ENCODE results near the gene CDX1. TPM values are rescaled to one million over a fixed set of nuclear protein-coding genes. Genes with fewer than 3 reads are reported as not detected.

CDX1 gene
- total RNA-seq, 1 experiment from 2014 or later = 0.22 TPM

GRCh38 chr5:150125334-150125733 is 41.2 kb upstream of the CDX1 start:
- Histone ChIP-seq H3K9me3 (ENCODE audit: control insufficient read depth, low read depth, low read length) (no peaks in the 10 kb centered on the region), H4K8ac (replicated peaks; ENCODE audit: insufficient read length, low read depth, low read length) (no peak overlapping the region), H3K9ac (ENCODE audit: extremely low read depth, insufficient read length, low read length) (no peak overlapping the region), H2BK20ac (ENCODE audit: low read depth, low read length, poor library complexity, severe bottlenecking) (no peak overlapping the region), H2AFZ (ENCODE audit: low read length) (no peak overlapping the region), H4K20me1 (ENCODE audit: control insufficient read depth, insufficient read depth, insufficient read length) (no peaks in the 10 kb centered on the region), H2BK120ac (ENCODE audit: low read depth, low read length, poor library complexity, severe bottlenecking) (no peak overlapping the region), H4K5ac (ENCODE audit: insufficient read length, low read depth, low read length) (no peak overlapping the region), H3T11ph (ENCODE audit: low read length) (no peak overlapping the region), H3K18ac (ENCODE audit: insufficient read length, low read depth, low read length) (no peak overlapping the region), H3K27me3 (ENCODE audit: insufficient read depth, low read length) (no peaks in the 10 kb centered on the region), H2AK5ac (ENCODE audit: insufficient read length, low read length) (no peak overlapping the region), H3K56ac (ENCODE audit: insufficient read length, low read depth, low read length) (no peak overlapping the region), H3K23ac (ENCODE audit: insufficient read length, low read depth, low read length) (no peak overlapping the region), H2BK5ac (ENCODE audit: insufficient read length, low read length) (no peak overlapping the region), H2BK15ac (ENCODE audit: low read depth, low read length) (no peak overlapping the region), H3K4ac (ENCODE audit: low read depth, low read length) (no peak overlapping the region), H3K14ac (ENCODE audit: insufficient read depth, low read length) (no peak overlapping the region), H3K79me1 (ENCODE audit: insufficient read depth, low read depth, low read length, poor library complexity, severe bottlenecking) (no peaks in the 10 kb centered on the region), H4K91ac (ENCODE audit: insufficient read length, low read depth, low read length) (no peak overlapping the region), H3K23me2 (ENCODE audit: insufficient read length, low read depth, low read length, poor library complexity, severe bottlenecking) (no peaks in the 10 kb centered on the region), H2BK12ac (ENCODE audit: insufficient read length, low read depth, low read length) (no peak overlapping the region), H3K4me2 (ENCODE audit: insufficient read depth, insufficient read length, low read length) (no peak overlapping the region), H3K79me2 (ENCODE audit: insufficient read depth, low read length) (no peaks in the 10 kb centered on the region), H3K27ac (ENCODE audit: insufficient read length, low read depth, low read length) (no peak overlapping the region), H3K4me1 (ENCODE audit: insufficient read depth, low read length) (no peaks in the 10 kb centered on the region)
- Mint-ChIP-seq H3K27me3 (ENCODE audit: low read depth) (peaks cover 29% of the 10 kb centered on the region), H3K27ac (no peak overlapping the region), H3K4me1 (peaks cover 24 to 29% of the 10 kb centered on the region in 2 experiments), H3K36me3 (ENCODE audit: insufficient read depth in 1 of 3, low read depth in 3 of 3) (no peaks in the 10 kb centered on the region; a peak in 1 of 7 replicates), H3K9me3 (no peaks in the 10 kb centered on the region), H3K4me3 (no peak overlapping the region)
- DNase-seq = no peak
- no peak for TF ChIP-seq CTCF (conservative IDR thresholded peaks at IDR 0.05)
- no CpG with 5 or more reads among the region's 10 CpGs for WGBS (ENCODE audit: extremely low coverage, insufficient read length, low lambda C conversion rate)

All from H9 (cell line).